Measurements from ENCODE around the gene ZFP92.

ZFP92 gene

GRCh38 chrX:153441296-153441695, 30.0 kb downstream of the ZFP92 start:
- DNase-seq, result no peak

- no peak for DNase-seq
Observed at GRCh38 chrX:153441981-153442380, 30.7 kb downstream of the ZFP92 start.

- no peak for DNase-seq
Observed at GRCh38 chrX:153442463-153442862, 31.2 kb downstream of the ZFP92 start.

- DNase-seq, result no peak
Observed at GRCh38 chrX:153443476-153444332, 32.4 kb downstream of the ZFP92 start.

GRCh38 chrX:153444333-153445011, 33.2 kb downstream of the ZFP92 start:
- DNase-seq, result no peak

GRCh38 chrX:153445106-153445855, 34.0 kb downstream of the ZFP92 start:
- no peak for DNase-seq

GRCh38 chrX:153445856-153446635, 34.8 kb downstream of the ZFP92 start, which contains the start of gene TREX2:
TSS of gene TREX2 (minus strand) at chrX:153446056. CDS start at chrX:153445430, 626 bp downstream.
- peak; percentile 5 for DNase-seq

- no peak for DNase-seq
Observed at GRCh38 chrX:153446636-153446936, 35.3 kb downstream of the ZFP92 start.

GRCh38 chrX:153446950-153447580, 35.8 kb downstream of the ZFP92 start:
- DNase-seq, result no peak

- no peak for DNase-seq
Observed at GRCh38 chrX:153447581-153447960, 36.3 kb downstream of the ZFP92 start.

- no peak for DNase-seq
Observed at GRCh38 chrX:153448556-153449367, 37.5 kb downstream of the ZFP92 start.

GRCh38 chrX:153449368-153450113, 38.3 kb downstream of the ZFP92 start:
- DNase-seq, result no peak

GRCh38 chrX:153450114-153450948, 39.1 kb downstream of the ZFP92 start:
- no peak for DNase-seq

GRCh38 chrX:153450949-153451277, 39.6 kb downstream of the ZFP92 start:
- DNase-seq, result no peak

- no peak for DNase-seq
Observed at GRCh38 chrX:153454901-153455550, 43.8 kb downstream of the ZFP92 start.

- DNase-seq, result no peak
Observed at GRCh38 chrX:153455571-153455970, 44.3 kb downstream of the ZFP92 start.

GRCh38 chrX:153456161-153456560, 44.9 kb downstream of the ZFP92 start:
- no peak for DNase-seq

GRCh38 chrX:153456704-153457103, 45.4 kb downstream of the ZFP92 start:
- no peak for DNase-seq

- no peak for DNase-seq
Observed at GRCh38 chrX:153457136-153457825, 46.0 kb downstream of the ZFP92 start.
